Measurements from ENCODE around the gene PUDP.

The PUDP gene

GRCh38 chrX:7158468-7158990, 10.6 kb upstream of the PUDP start:
- Histone ChIP-seq H3K9me3 (ENCODE audit: control insufficient read depth, low read length) (no peaks in the 10 kb centered on the region), H3K27me3 (ENCODE audit: control insufficient read depth, insufficient read depth, low read length) (no peaks in the 10 kb centered on the region), H2AFZ (no peak overlapping the region), H3K9ac (no peak overlapping the region), H3K4me2 (ENCODE audit: low read length) (no peak overlapping the region), H3K4me1 (no peaks in the 10 kb centered on the region), H3K79me2 (no peaks in the 10 kb centered on the region), H3K36me3 (ENCODE audit: control insufficient read depth, insufficient read depth, low read length) (no peaks in the 10 kb centered on the region), H3K27ac (no peak overlapping the region), H3K4me3 (ENCODE audit: low read depth, low read length) (no peak overlapping the region)
- no peak for TF ChIP-seq CTCF (IDR thresholded peaks at IDR 0.05)

DNA sequence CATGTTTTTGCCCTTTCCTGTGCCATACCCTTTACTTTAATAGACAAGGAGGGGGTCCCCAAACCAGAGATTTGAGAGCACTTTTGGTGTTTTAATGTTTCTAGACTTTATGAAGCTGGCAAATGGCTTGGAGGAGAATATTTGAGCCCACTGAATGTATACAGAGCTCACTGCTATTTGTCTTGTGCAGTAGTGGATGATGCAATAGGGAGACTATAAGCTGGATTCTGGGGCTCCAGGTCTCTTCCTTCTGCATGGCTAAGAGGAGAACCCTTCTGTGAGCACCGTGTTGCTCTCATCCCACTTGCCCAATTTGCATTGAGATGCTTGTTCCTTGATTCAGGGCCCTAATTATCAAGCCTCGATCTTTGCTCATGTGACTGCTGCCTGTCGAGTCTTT, 8.9 kb upstream of the PUDP start:
- Histone ChIP-seq H3K36me3 (ENCODE audit: control insufficient read depth, insufficient read depth, low read length) (no peaks in the 10 kb centered on the region), H3K4me1 (no peaks in the 10 kb centered on the region), H3K9ac (no peak overlapping the region), H3K4me3 (ENCODE audit: low read depth, low read length) (no peak overlapping the region), H3K27ac (no peak overlapping the region), H3K27me3 (ENCODE audit: control insufficient read depth, insufficient read depth, low read length) (no peaks in the 10 kb centered on the region), H3K9me3 (ENCODE audit: control insufficient read depth, low read length) (no peaks in the 10 kb centered on the region), H3K4me2 (ENCODE audit: low read length) (no peak overlapping the region), H3K79me2 (no peaks in the 10 kb centered on the region), H2AFZ (no peak overlapping the region)
- no peak for TF ChIP-seq CTCF (IDR thresholded peaks at IDR 0.05)

- no peak for TF ChIP-seq CTCF (IDR thresholded peaks at IDR 0.05)
- Histone ChIP-seq H3K4me2 (ENCODE audit: low read length) (no peak overlapping the region), H3K9me3 (ENCODE audit: control insufficient read depth, low read length) (no peaks in the 10 kb centered on the region), H3K9ac (no peak overlapping the region), H3K27ac (no peak overlapping the region), H3K79me2 (no peaks in the 10 kb centered on the region), H3K27me3 (ENCODE audit: control insufficient read depth, insufficient read depth, low read length) (no peaks in the 10 kb centered on the region), H3K36me3 (ENCODE audit: control insufficient read depth, insufficient read depth, low read length) (no peaks in the 10 kb centered on the region), H3K4me3 (ENCODE audit: low read depth, low read length) (no peak overlapping the region), H2AFZ (no peak overlapping the region), H3K4me1 (no peaks in the 10 kb centered on the region)
Observed at GRCh38 chrX:7155163-7155562, 7.2 kb upstream of the PUDP start.

GRCh38 chrX:7154041-7154597, 6.2 kb upstream of the PUDP start:
- no peaks in the 10 kb centered on the region for H3K27me3 ChIP-seq (ENCODE audit: control insufficient read depth, insufficient read depth, low read length)
- H3K4me1 ChIP-seq: no peaks in the 10 kb centered on the region
- no peak overlapping the region for H3K4me3 ChIP-seq (ENCODE audit: low read depth, low read length)
- H3K4me2 ChIP-seq (ENCODE audit: low read length): no peak overlapping the region
- H3K36me3 ChIP-seq (ENCODE audit: control insufficient read depth, insufficient read depth, low read length): no peaks in the 10 kb centered on the region
- no peak for TF ChIP-seq CTCF (IDR thresholded peaks at IDR 0.05)
- no peaks in the 10 kb centered on the region for H3K79me2 ChIP-seq
- no peaks in the 10 kb centered on the region for H3K9me3 ChIP-seq (ENCODE audit: control insufficient read depth, low read length)
- no peak overlapping the region for H3K27ac ChIP-seq
- H2AFZ ChIP-seq: no peak overlapping the region
- no peak overlapping the region for H3K9ac ChIP-seq

DNA sequence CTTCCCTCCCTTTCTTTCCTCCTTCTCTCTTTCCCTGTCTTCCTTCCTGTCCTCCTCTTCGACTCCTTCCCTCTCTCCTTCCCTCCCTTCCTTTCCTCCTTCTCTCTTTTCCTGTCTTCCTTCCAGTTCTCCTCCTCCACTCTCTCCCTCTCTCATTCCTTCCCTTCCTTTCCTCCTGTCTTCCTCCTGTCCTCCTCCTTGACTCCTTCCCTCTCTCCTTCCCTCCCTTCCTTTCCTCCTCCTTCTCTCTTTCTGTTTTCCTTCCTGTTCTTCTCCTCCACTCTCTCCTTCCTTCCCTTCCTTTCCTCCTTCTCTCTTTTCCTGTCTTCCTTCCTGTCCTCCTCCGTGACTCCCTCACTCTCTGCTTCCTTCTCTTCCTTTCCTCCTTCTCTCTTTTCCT, 5.3 kb upstream of the PUDP start:
- Histone ChIP-seq H3K4me3 (ENCODE audit: low read depth, low read length) (no peak overlapping the region), H3K9ac (no peak overlapping the region), H3K27ac (no peak overlapping the region), H3K4me1 (no peaks in the 10 kb centered on the region), H2AFZ (no peak overlapping the region), H3K27me3 (ENCODE audit: control insufficient read depth, insufficient read depth, low read length) (no peaks in the 10 kb centered on the region), H3K9me3 (ENCODE audit: control insufficient read depth, low read length) (no peaks in the 10 kb centered on the region), H3K36me3 (ENCODE audit: control insufficient read depth, insufficient read depth, low read length) (no peaks in the 10 kb centered on the region), H3K4me2 (ENCODE audit: low read length) (no peak overlapping the region), H3K79me2 (no peaks in the 10 kb centered on the region)
- no peak for TF ChIP-seq CTCF (IDR thresholded peaks at IDR 0.05)
